HL-60 (cell line): ENCODE data around the gene MAPRE3.

Source experiments
- POLR2AphosphoS5 ChIP-seq: IDR thresholded peaks from 2 replicates; pipeline ENCODE4 v1.6.1; 2012; ENCODE audit warnings: low read depth
- TF ChIP-seq, protein P1 (sequence below): IDR thresholded peaks from one replicate; pipeline ENCODE4 v1.5.1; 2011; ENCODE audit warnings: low read length, control low read depth, inconsistent platforms; ENCODE audit not compliant: insufficient read depth
- TF ChIP-seq, protein P2 (sequence below): IDR thresholded peaks from 2 replicates; pipeline ENCODE4 v1.6.1; 2012; ENCODE audit warnings: low read depth; ENCODE audit not compliant: insufficient replicate concordance

DNA sequence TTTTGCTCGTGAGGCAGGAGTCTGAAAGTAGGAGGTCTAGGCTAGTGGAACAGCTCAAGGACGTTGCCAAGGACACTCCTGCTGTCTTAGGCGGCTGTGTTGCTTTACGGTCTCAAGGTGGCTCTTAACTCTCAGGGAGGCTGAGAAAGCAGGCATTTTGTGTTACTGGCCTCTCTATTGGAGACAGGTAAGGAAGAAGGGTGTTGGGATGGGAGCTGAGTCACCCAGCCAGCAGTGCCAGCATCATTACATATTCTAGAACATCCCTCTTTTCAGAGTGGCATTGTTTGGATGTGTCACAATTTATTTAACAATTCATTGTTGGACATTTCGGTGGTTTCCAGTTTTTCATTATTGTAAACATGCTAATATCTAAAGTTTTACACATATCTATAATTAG, 31.5 kb downstream of the MAPRE3 start:
- TF ChIP-seq, protein P1, sequence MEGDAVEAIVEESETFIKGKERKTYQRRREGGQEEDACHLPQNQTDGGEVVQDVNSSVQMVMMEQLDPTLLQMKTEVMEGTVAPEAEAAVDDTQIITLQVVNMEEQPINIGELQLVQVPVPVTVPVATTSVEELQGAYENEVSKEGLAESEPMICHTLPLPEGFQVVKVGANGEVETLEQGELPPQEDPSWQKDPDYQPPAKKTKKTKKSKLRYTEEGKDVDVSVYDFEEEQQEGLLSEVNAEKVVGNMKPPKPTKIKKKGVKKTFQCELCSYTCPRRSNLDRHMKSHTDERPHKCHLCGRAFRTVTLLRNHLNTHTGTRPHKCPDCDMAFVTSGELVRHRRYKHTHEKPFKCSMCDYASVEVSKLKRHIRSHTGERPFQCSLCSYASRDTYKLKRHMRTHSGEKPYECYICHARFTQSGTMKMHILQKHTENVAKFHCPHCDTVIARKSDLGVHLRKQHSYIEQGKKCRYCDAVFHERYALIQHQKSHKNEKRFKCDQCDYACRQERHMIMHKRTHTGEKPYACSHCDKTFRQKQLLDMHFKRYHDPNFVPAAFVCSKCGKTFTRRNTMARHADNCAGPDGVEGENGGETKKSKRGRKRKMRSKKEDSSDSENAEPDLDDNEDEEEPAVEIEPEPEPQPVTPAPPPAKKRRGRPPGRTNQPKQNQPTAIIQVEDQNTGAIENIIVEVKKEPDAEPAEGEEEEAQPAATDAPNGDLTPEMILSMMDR = no peak
- no peak for TF ChIP-seq POLR2AphosphoS5
- TF ChIP-seq, protein P2, sequence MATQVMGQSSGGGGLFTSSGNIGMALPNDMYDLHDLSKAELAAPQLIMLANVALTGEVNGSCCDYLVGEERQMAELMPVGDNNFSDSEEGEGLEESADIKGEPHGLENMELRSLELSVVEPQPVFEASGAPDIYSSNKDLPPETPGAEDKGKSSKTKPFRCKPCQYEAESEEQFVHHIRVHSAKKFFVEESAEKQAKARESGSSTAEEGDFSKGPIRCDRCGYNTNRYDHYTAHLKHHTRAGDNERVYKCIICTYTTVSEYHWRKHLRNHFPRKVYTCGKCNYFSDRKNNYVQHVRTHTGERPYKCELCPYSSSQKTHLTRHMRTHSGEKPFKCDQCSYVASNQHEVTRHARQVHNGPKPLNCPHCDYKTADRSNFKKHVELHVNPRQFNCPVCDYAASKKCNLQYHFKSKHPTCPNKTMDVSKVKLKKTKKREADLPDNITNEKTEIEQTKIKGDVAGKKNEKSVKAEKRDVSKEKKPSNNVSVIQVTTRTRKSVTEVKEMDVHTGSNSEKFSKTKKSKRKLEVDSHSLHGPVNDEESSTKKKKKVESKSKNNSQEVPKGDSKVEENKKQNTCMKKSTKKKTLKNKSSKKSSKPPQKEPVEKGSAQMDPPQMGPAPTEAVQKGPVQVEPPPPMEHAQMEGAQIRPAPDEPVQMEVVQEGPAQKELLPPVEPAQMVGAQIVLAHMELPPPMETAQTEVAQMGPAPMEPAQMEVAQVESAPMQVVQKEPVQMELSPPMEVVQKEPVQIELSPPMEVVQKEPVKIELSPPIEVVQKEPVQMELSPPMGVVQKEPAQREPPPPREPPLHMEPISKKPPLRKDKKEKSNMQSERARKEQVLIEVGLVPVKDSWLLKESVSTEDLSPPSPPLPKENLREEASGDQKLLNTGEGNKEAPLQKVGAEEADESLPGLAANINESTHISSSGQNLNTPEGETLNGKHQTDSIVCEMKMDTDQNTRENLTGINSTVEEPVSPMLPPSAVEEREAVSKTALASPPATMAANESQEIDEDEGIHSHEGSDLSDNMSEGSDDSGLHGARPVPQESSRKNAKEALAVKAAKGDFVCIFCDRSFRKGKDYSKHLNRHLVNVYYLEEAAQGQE = no peak
